K562 (cell line): ENCODE measurements around the gene THUMPD2. TPM values are rescaled to one million over a fixed set of nuclear protein-coding genes. Genes with fewer than 3 reads are reported as not detected.
A peak's percentile ranks its signal among the peaks of the same experiment; 100 is the strongest.

Source experiments
- ATF1 ChIP-seq, 2 experiments: fragments of 450-650 bp in 1 of 2; IDR thresholded peaks; 2 replicates each; pipeline ENCODE4 v1.6.1; 2016; ENCODE audit warnings: missing compliant biosample characterization in 1 of 2, missing genetic modification characterization in 1 of 2
- CC2D1A ChIP-seq: fragments of 450-650 bp; IDR thresholded peaks from 2 replicates; pipeline ENCODE4 v1.6.1; 2017; ENCODE audit warnings: mild to moderate bottlenecking
- CCNT2 ChIP-seq: IDR thresholded peaks from 2 replicates; pipeline ENCODE4 v1.6.1; 2011; ENCODE audit warnings: borderline replicate concordance, low read depth, mild to moderate bottlenecking, moderate library complexity, mixed read lengths, low read length; ENCODE audit not compliant: insufficient read length; ENCODE audit errors: extremely low read depth
- CREM ChIP-seq: IDR thresholded peaks from 2 replicates; pipeline ENCODE4 v1.6.1; 2014; ENCODE audit warnings: antibody characterized with exemption, low read depth
- EGR1 ChIP-seq: fragments of 450-650 bp; conservative IDR thresholded peaks from 2 replicates; pipeline ENCODE4 v1.6.1; 2017; ENCODE audit warnings: mild to moderate bottlenecking
- EP300 ChIP-seq: IDR thresholded peaks from 2 replicates; pipeline ENCODE4 v1.6.1; 2012; ENCODE audit warnings: low read length, improper control_type of control experiment
- EP400 ChIP-seq: fragments of 450-650 bp; IDR thresholded peaks from 2 replicates; pipeline ENCODE4 v1.6.1; 2017; ENCODE audit warnings: antibody characterized with exemption, mild to moderate bottlenecking, moderate library complexity
- FUS ChIP-seq: fragments of 200-400 bp; formaldehyde crosslinking; optimal IDR thresholded peaks from 2 replicates; pipeline ENCODE3; 2017; ENCODE audit warnings: low read depth, low read length
- HCFC1 ChIP-seq: IDR thresholded peaks from 2 replicates; pipeline ENCODE4 v1.6.1; 2012; ENCODE audit warnings: low read depth, low read length, improper control_type of control experiment
- HOXB6 ChIP-seq: fragments of 250-450 bp; sonication (Bioruptor Pico); IDR thresholded peaks from 2 replicates; pipeline ENCODE4 v1.5.1; 2022; ENCODE audit warnings: mild to moderate bottlenecking, borderline replicate concordance
- HSF4 ChIP-seq: fragments of 250-450 bp; sonication (Bioruptor Pico); IDR thresholded peaks from 2 replicates; pipeline ENCODE4 v2.1.2; 2022; ENCODE audit warnings: mild to moderate bottlenecking, moderate library complexity, borderline replicate concordance
- MYNN ChIP-seq, 2 experiments: sonication (generic); formaldehyde crosslinking in 1 of 2; IDR thresholded peaks; 2 replicates each; pipeline versions ENCODE4 v1.5.0 to v1.6.1; 2016 to 2020; ENCODE audit warnings: antibody characterized with exemption in 1 of 2, missing genetic modification reagents in 1 of 2
- NFRKB ChIP-seq: fragments of 450-650 bp; IDR thresholded peaks from 2 replicates; pipeline ENCODE4 v1.6.1; 2016; ENCODE audit warnings: low read depth
- NUFIP1 ChIP-seq: fragments of 450-650 bp; IDR thresholded peaks from 2 replicates; pipeline ENCODE4 v1.6.1; 2018; ENCODE audit not compliant: partially characterized antibody
- PPARD ChIP-seq: fragments of 250-450 bp; sonication (Bioruptor Pico); IDR thresholded peaks from 2 replicates; pipeline ENCODE4 v1.8.0; 2022; ENCODE audit warnings: inconsistent platforms, mild to moderate bottlenecking, moderate library complexity
- SMAD4 ChIP-seq: fragments of 250-450 bp; sonication (Bioruptor Pico); conservative IDR thresholded peaks from 2 replicates; pipeline ENCODE4 v1.8.0; 2021; ENCODE audit warnings: inconsistent platforms, mild to moderate bottlenecking, moderate library complexity
- ZBTB17 ChIP-seq: fragments of 450-650 bp; formaldehyde crosslinking; IDR thresholded peaks from 2 replicates; pipeline ENCODE4 v1.4.0; 2020; ENCODE audit warnings: mild to moderate bottlenecking
- ZMIZ1 ChIP-seq, 2 experiments: fragments of 150-350 bp in 1 of 2; IDR thresholded peaks; 2 replicates each; pipeline ENCODE4 v1.6.1; 2012 to 2016; ENCODE audit warnings: low read depth in 2 of 2, low read length in 2 of 2, mild to moderate bottlenecking in 1 of 2, moderate library complexity in 1 of 2
- ZNF609 ChIP-seq: sonication (generic); formaldehyde crosslinking; IDR thresholded peaks from 2 replicates; pipeline ENCODE4 v1.8.1; 2023; ENCODE audit warnings: missing genetic modification reagents, mild to moderate bottlenecking, borderline replicate concordance
- polyA plus RNA-seq, 8 experiments: library from polyadenylated mRNA; depleted of rRNA in 4 of 8; stranded (reverse) in 5 of 8; unstranded in 3 of 8; fragments of >200 nt; fragmentation: Nextera tagmentation in 2 of 8; fragmentation: Illumina TruSeq in 1 of 8; extraction: Ambion mirVana in 2 of 8; extraction: Trizol in 1 of 8; gene quantifications; 2 replicates each; pipeline versions ENCODE4 v1.2.1 to v1.2.3, GENCODE V29; 2011 to 2014; ENCODE audit warnings: inconsistent platforms in 1 of 8, missing spikeins in 1 of 8
- total RNA-seq, 7 experiments: library from RNA; depleted of rRNA in 6 of 7; stranded (reverse); fragments of >200 nt in 6 of 7; fragmentation: Illumina TruSeq in 2 of 7; extraction: Trizol in 2 of 7; gene quantifications; 2 replicates each; pipeline versions ENCODE4 v1.2.1 to v1.2.3, GENCODE V29; 2011 to 2021; ENCODE audit warnings: low replicate concordance in 1 of 7

The THUMPD2 gene
- total and polyA plus RNA-seq, 9 of the 15 experiments (the other 6 are each of a cell fraction or from before 2014, with no cell fraction given) = 9.6 to 40.4 (median 24.0) TPM

DNA sequence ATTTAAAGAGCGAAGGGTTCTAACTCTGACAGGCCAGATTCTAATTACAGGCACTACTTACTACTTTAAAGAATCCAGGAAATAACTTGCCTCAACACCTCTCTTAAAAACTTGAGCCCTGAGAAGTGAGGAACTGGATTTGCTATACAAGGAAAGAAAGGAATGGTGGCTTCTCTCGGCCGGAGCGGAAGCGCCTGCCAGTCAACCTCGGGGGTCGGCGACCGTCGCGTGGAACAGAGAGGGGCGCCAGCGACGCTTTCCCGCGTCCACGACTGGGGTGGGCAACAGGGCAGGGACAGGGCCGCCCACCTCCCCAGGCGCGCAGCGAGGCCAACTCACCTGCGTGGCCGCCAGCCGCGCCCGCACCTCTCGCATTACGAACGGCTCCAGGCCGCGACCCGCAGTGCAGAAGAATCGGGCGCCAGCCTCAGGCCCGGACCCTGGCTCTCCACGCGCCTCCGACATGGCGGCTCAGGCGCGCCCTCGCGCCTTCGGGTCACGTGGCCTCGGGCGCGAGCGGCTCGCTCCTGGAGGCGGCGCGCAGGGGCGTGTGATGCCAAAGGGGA, at the start of gene THUMPD2 (continued):
- TF ChIP-seq HSF4 (CRISPR knock-in tag) (no peak), CREM (peak; percentile 41; the same call in 1 of the 2 replicates), ZMIZ1 (IDR thresholded peaks at IDR 0.05; ENCODE audit: low read depth in 2 of 2, low read length in 2 of 2) (no peak), HCFC1 (no peak), ZNF609 (no peak), EP300 (no peak), HOXB6 (no peak), ATF1 (CRISPR knock-in tag; IDR thresholded peaks at IDR 0.05) (no peak), ATF1 (tag; IDR thresholded peaks at IDR 0.05) (peak; percentile 63), NFRKB (peak; percentile 63; the same call in 1 of the 2 replicates), CCNT2 (peak; percentile 45), MYNN (IDR thresholded peaks at IDR 0.05) (no peak), MYNN (CRISPR knock-in tag; IDR thresholded peaks at IDR 0.05) (no peak), FUS (no peak), SMAD4 (CRISPR knock-in tag) (peak; percentile 66; the same call in 1 of the 2 replicates), EGR1 (peak; percentile 5; the same call in 1 of the 2 replicates), CC2D1A (no peak), EP400 (peak; percentile 98), PPARD (no peak), NUFIP1 (no peak), ZBTB17 (CRISPR knock-in tag) (peak; percentile 77)
